ENCODE results near the gene NPY4R. TPM values are rescaled to one million over a fixed set of nuclear protein-coding genes. Genes with fewer than 3 reads are reported as not detected.
"Not testable (repeated sequence)": the region's sequence is repeated elsewhere in the genome, so short reads cannot be mapped to it uniquely, and the experiment has no call there.

The NPY4R gene
- total RNA-seq, 1 donor from 2014 or later = 0.48 TPM

GRCh38 chr10:46498985-46499703 is 33.4 kb upstream of the NPY4R start:
- H3K4me1 Mint-ChIP-seq (ENCODE audit: low read depth, unreplicated experiment) = not testable (repeated sequence)

GRCh38 chr10:46497878-46498277 is 32.1 kb upstream of the NPY4R start:
- H3K9ac ChIP-seq (ENCODE audit: low read length); FAIRE-seq; H3K4me3 ChIP-seq (ENCODE audit: insufficient read depth, low read depth, low read length); H3K36me3 Mint-ChIP-seq (ENCODE audit: low read depth, unreplicated experiment); H3K27ac ChIP-seq (ENCODE audit: low read depth, low read length); H3K27me3 Mint-ChIP-seq (ENCODE audit: low read depth, unreplicated experiment); H3K4me3 Mint-ChIP-seq (ENCODE audit: unreplicated experiment); H3K4me1 Mint-ChIP-seq (ENCODE audit: low read depth, unreplicated experiment); H3K9me3 ChIP-seq (ENCODE audit: insufficient read depth, low read depth, low read length); H3K27me3 ChIP-seq (ENCODE audit: insufficient read depth, low read length); H2AFZ ChIP-seq (ENCODE audit: low read depth, low read length); H3K4me2 ChIP-seq (ENCODE audit: low read length); H3K4me1 ChIP-seq (ENCODE audit: insufficient read depth, low read length); H3K9me3 Mint-ChIP-seq (ENCODE audit: unreplicated experiment); H3K27ac Mint-ChIP-seq (ENCODE audit: unreplicated experiment); H3K79me2 ChIP-seq (ENCODE audit: insufficient read depth, low read length); H4K20me1 ChIP-seq (ENCODE audit: insufficient read depth, low read length); H3K36me3 ChIP-seq (ENCODE audit: insufficient read depth, low read length); DNase-seq (ENCODE audit: low read depth): not testable (repeated sequence)

More at GRCh38 chr10:46498985-46499703, 33.4 kb upstream of the NPY4R start:
- not testable (repeated sequence) for H3K4me3 ChIP-seq (ENCODE audit: insufficient read depth, low read depth, low read length); H3K36me3 Mint-ChIP-seq (ENCODE audit: low read depth, unreplicated experiment); H2AFZ ChIP-seq (ENCODE audit: low read depth, low read length); H3K27ac ChIP-seq (ENCODE audit: low read depth, low read length); H3K9me3 ChIP-seq (ENCODE audit: insufficient read depth, low read depth, low read length); H3K4me2 ChIP-seq (ENCODE audit: low read length); H3K9me3 Mint-ChIP-seq (ENCODE audit: unreplicated experiment); DNase-seq (ENCODE audit: low read depth); H3K4me3 Mint-ChIP-seq (ENCODE audit: unreplicated experiment); H3K4me1 ChIP-seq (ENCODE audit: insufficient read depth, low read length); H3K36me3 ChIP-seq (ENCODE audit: insufficient read depth, low read length); H3K27ac Mint-ChIP-seq (ENCODE audit: unreplicated experiment); H3K27me3 Mint-ChIP-seq (ENCODE audit: low read depth, unreplicated experiment); FAIRE-seq; H4K20me1 ChIP-seq (ENCODE audit: insufficient read depth, low read length); H3K27me3 ChIP-seq (ENCODE audit: insufficient read depth, low read length); H3K79me2 ChIP-seq (ENCODE audit: insufficient read depth, low read length); H3K9ac ChIP-seq (ENCODE audit: low read length)

GRCh38 chr10:46497401-46497800 is 31.6 kb upstream of the NPY4R start:
- H3K79me2 ChIP-seq (ENCODE audit: insufficient read depth, low read length); H3K4me1 Mint-ChIP-seq (ENCODE audit: low read depth, unreplicated experiment); H3K4me1 ChIP-seq (ENCODE audit: insufficient read depth, low read length); H3K4me2 ChIP-seq (ENCODE audit: low read length); H3K4me3 ChIP-seq (ENCODE audit: insufficient read depth, low read depth, low read length); H3K27ac ChIP-seq (ENCODE audit: low read depth, low read length); H4K20me1 ChIP-seq (ENCODE audit: insufficient read depth, low read length); H3K36me3 ChIP-seq (ENCODE audit: insufficient read depth, low read length); H2AFZ ChIP-seq (ENCODE audit: low read depth, low read length); H3K27ac Mint-ChIP-seq (ENCODE audit: unreplicated experiment); H3K36me3 Mint-ChIP-seq (ENCODE audit: low read depth, unreplicated experiment); H3K27me3 ChIP-seq (ENCODE audit: insufficient read depth, low read length); H3K9me3 ChIP-seq (ENCODE audit: insufficient read depth, low read depth, low read length); H3K4me3 Mint-ChIP-seq (ENCODE audit: unreplicated experiment); FAIRE-seq; H3K9me3 Mint-ChIP-seq (ENCODE audit: unreplicated experiment); H3K9ac ChIP-seq (ENCODE audit: low read length); DNase-seq (ENCODE audit: low read depth); H3K27me3 Mint-ChIP-seq (ENCODE audit: low read depth, unreplicated experiment): not testable (repeated sequence)

GRCh38 chr10:46491364-46492114 is 25.8 kb upstream of the NPY4R start:
- H3K27me3 ChIP-seq (ENCODE audit: insufficient read depth, low read length); H3K4me3 Mint-ChIP-seq (ENCODE audit: unreplicated experiment); H3K9ac ChIP-seq (ENCODE audit: low read length); H3K4me1 Mint-ChIP-seq (ENCODE audit: low read depth, unreplicated experiment); H2AFZ ChIP-seq (ENCODE audit: low read depth, low read length); H3K27ac Mint-ChIP-seq (ENCODE audit: unreplicated experiment); H3K4me1 ChIP-seq (ENCODE audit: insufficient read depth, low read length); H4K20me1 ChIP-seq (ENCODE audit: insufficient read depth, low read length); H3K4me2 ChIP-seq (ENCODE audit: low read length); H3K4me3 ChIP-seq (ENCODE audit: insufficient read depth, low read depth, low read length); DNase-seq (ENCODE audit: low read depth); H3K27me3 Mint-ChIP-seq (ENCODE audit: low read depth, unreplicated experiment); H3K36me3 ChIP-seq (ENCODE audit: insufficient read depth, low read length); H3K9me3 Mint-ChIP-seq (ENCODE audit: unreplicated experiment); H3K79me2 ChIP-seq (ENCODE audit: insufficient read depth, low read length); H3K27ac ChIP-seq (ENCODE audit: low read depth, low read length); H3K9me3 ChIP-seq (ENCODE audit: insufficient read depth, low read depth, low read length); H3K36me3 Mint-ChIP-seq (ENCODE audit: low read depth, unreplicated experiment); FAIRE-seq: not testable (repeated sequence)

GRCh38 chr10:46490285-46490684 is 24.5 kb upstream of the NPY4R start:
- H3K4me1 Mint-ChIP-seq (ENCODE audit: low read depth, unreplicated experiment); H3K9me3 Mint-ChIP-seq (ENCODE audit: unreplicated experiment); H3K36me3 Mint-ChIP-seq (ENCODE audit: low read depth, unreplicated experiment); DNase-seq (ENCODE audit: low read depth); H3K4me3 Mint-ChIP-seq (ENCODE audit: unreplicated experiment); H4K20me1 ChIP-seq (ENCODE audit: insufficient read depth, low read length); H2AFZ ChIP-seq (ENCODE audit: low read depth, low read length); H3K79me2 ChIP-seq (ENCODE audit: insufficient read depth, low read length); FAIRE-seq; H3K4me3 ChIP-seq (ENCODE audit: insufficient read depth, low read depth, low read length); H3K4me1 ChIP-seq (ENCODE audit: insufficient read depth, low read length); H3K27ac Mint-ChIP-seq (ENCODE audit: unreplicated experiment); H3K9ac ChIP-seq (ENCODE audit: low read length); H3K27me3 ChIP-seq (ENCODE audit: insufficient read depth, low read length); H3K4me2 ChIP-seq (ENCODE audit: low read length); H3K27me3 Mint-ChIP-seq (ENCODE audit: low read depth, unreplicated experiment); H3K36me3 ChIP-seq (ENCODE audit: insufficient read depth, low read length); H3K27ac ChIP-seq (ENCODE audit: low read depth, low read length); H3K9me3 ChIP-seq (ENCODE audit: insufficient read depth, low read depth, low read length): not testable (repeated sequence)

- DNase-seq (ENCODE audit: low read depth); H3K4me3 ChIP-seq (ENCODE audit: insufficient read depth, low read depth, low read length); H3K27me3 ChIP-seq (ENCODE audit: insufficient read depth, low read length); H3K27ac Mint-ChIP-seq (ENCODE audit: unreplicated experiment); H3K4me1 ChIP-seq (ENCODE audit: insufficient read depth, low read length); H3K4me2 ChIP-seq (ENCODE audit: low read length); FAIRE-seq; H3K9me3 Mint-ChIP-seq (ENCODE audit: unreplicated experiment); H4K20me1 ChIP-seq (ENCODE audit: insufficient read depth, low read length); H3K9ac ChIP-seq (ENCODE audit: low read length); H3K9me3 ChIP-seq (ENCODE audit: insufficient read depth, low read depth, low read length); H3K36me3 Mint-ChIP-seq (ENCODE audit: low read depth, unreplicated experiment); H3K4me3 Mint-ChIP-seq (ENCODE audit: unreplicated experiment); H3K27ac ChIP-seq (ENCODE audit: low read depth, low read length); H3K36me3 ChIP-seq (ENCODE audit: insufficient read depth, low read length); H3K27me3 Mint-ChIP-seq (ENCODE audit: low read depth, unreplicated experiment); H3K4me1 Mint-ChIP-seq (ENCODE audit: low read depth, unreplicated experiment); H3K79me2 ChIP-seq (ENCODE audit: insufficient read depth, low read length); H2AFZ ChIP-seq (ENCODE audit: low read depth, low read length): not testable (repeated sequence)
Measured at GRCh38 chr10:46486459-46486858, 20.7 kb upstream of the NPY4R start.

Measured in astrocyte (in vitro differentiated cells and primary cell).